NT2/D1 (cell line): ENCODE measurements around the gene SND1.

ENCODE experiments used
- SUZ12 ChIP-seq: IDR thresholded peaks from 2 replicates; pipeline ENCODE4 v1.6.1; 2011; ENCODE audit not compliant: insufficient read length, insufficient read depth; ENCODE audit errors: extremely low read depth
- YY1 ChIP-seq: IDR thresholded peaks from 2 replicates; pipeline ENCODE4 v1.6.1; 2011; ENCODE audit not compliant: insufficient read length, insufficient read depth
- ZNF274 ChIP-seq: IDR thresholded peaks from 2 replicates; pipeline ENCODE4 v1.6.1; 2011; ENCODE audit warnings: mild to moderate bottlenecking, low read depth, low read length

DNA sequence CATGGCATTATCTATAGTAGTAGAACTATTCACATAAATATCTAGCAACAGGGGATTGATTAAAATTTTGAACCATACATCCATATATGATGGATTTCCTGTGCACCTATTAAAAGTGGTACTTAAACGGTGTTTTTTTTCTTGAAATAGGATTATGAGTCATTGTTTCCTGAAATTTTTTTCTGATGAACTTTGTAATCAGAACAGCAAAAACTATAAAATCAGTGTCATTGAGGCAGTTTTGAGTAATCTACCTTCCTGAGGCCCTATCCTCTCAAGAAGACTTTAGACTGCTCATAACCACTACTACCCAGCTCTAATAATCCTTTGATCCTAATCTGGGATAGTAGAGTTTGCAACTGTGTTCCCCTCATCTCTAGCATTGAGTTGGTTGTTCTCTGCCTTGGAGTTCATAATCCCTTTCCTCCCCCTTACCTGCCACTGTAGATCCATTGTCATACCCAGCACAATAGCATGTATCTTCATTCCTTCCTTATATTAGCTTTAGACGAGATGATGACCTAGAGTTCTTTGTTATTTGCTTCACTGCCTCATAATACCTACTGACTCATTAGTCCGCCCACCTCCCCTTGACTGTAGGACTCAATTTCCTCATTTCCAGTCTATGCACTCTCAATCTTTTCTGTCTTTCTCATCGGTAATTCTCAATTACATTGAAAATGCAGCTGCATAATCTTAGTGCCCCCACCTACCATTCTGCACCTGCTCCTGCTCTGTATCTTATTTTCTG lies 245.9 kb downstream of the SND1 start:
- TF ChIP-seq ZNF274 = no peak
- no peak for TF ChIP-seq SUZ12
- TF ChIP-seq YY1 = no peak
